Fibroblast of lung (primary cell): ENCODE results near the gene ECHS1.

Experiments used
- CTCF ChIP-seq, 2 donors: IDR thresholded peaks in 1 of 2; conservative IDR thresholded peaks in 1 of 2; 1 replicate in 1 of 2; 2 replicates in 1 of 2; pipeline ENCODE4 v1.5.1; 2011 to 2012; ENCODE audit warnings: low read length in 2 of 2, control low read depth in 1 of 2, inconsistent platforms in 1 of 2, low read depth in 1 of 2, mild to moderate bottlenecking in 1 of 2
- EZH2 ChIP-seq: IDR thresholded peaks from 2 replicates; pipeline ENCODE4 v1.5.1; 2012; ENCODE audit warnings: low read length, control low read depth, mild to moderate bottlenecking; ENCODE audit errors: missing control alignments

- TF ChIP-seq EZH2 = no peak
- no peak for TF ChIP-seq CTCF (conservative IDR thresholded peaks at IDR 0.05 in 1 of 2, IDR thresholded peaks at IDR 0.05 in 1 of 2; ENCODE audit: low read depth in 1 of 2, low read length in 2 of 2)
Observed at GRCh38 chr10:133405272-133405671, 32.1 kb upstream of the ECHS1 start.
